ENCODE data around the gene FES.

GRCh38 chr15:90887037-90887481 lies 2.8 kb downstream of the FES start:
- no peak for TF ChIP-seq CTCF (IDR thresholded peaks at IDR 0.05; ENCODE audit: low read length)
- no peak for TF ChIP-seq EZH2 (IDR thresholded peaks at IDR 0.05; ENCODE audit: borderline replicate concordance, low read length)

Data from OCI-LY1 (cell line).